DMS153 treated with DMSO at 0.1 percent for 48 hours (cell line): Measurements from ENCODE around the gene ADAP1.
"Not testable (repeated sequence)": the region's sequence is repeated elsewhere in the genome, so short reads cannot be mapped to it uniquely, and the experiment has no call there.

ENCODE experiments used
- DNase-seq: peaks from one replicate; lab custom pipeline; 2025; ENCODE audit not compliant: unreplicated experiment; lab: John Stamatoyannopoulos, UW

Gene ADAP1

DNA sequence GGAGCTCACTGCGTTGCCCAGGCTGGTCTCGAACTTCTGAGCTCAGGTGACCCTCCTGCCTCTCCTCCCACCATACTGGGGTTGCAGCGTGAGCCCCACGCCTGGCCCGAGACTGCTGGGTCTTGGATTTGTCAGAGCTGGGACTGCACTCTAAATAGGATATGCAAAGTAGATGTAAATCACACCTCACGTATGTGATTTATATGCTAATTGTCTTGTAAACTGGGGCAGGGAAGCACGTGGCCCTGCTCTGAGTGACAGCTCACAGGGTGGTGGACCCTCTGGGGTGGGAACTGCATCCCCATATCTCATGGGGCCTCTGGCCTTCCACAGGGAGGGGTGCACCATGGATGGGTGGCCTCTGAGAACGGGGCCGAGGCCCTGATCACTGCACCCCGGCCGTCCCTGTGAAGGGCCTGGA is 44.0 kb downstream of the ADAP1 start:
- no peak for DNase-seq

DNA sequence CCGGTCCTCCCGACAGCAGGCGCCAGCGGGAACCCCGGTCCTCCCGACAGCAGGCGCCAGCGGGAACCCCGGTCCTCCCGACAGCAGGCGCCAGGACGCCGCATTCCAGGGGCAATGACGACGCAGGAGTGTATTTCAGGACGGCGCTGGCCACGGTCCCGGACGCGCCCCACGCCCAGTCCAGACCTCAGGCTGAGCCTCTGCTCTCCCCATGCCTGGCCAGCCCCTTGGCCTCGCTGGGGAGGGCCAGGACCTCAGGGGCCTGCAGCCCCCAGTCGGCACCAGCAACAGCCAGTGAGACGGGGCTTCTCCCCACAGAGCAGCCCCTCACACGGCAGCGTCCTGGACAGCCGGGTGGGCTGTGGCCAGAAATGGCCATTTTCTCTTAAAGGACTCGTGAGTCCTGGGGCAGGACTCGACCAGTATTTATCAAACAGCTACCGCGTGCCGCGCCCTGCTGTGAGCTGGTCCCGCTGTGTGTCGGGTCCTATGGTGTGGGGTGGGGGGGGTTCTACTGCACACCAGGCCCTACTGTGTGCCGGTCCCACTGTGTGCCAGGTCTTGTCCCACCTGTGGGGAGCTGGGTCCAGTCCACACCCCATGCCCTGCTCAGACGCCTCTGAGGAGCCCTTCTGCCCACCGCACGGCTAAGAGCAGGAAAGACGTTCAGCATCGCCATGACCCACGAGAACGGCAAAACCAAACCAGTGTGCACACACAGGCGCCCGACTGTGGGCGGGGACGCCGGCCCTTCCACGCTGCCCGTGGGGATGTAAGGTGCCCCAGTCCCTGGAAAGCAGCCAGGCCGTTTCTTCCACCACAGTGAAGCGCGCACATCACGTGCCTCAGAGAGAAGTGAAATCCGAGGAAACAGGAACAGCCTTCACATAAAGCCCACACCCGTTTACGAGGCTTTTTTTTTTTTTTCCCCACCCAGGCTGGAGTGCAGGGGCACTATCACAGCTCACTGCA is 44.8 kb downstream of the ADAP1 start:
- no peak for DNase-seq

DNA sequence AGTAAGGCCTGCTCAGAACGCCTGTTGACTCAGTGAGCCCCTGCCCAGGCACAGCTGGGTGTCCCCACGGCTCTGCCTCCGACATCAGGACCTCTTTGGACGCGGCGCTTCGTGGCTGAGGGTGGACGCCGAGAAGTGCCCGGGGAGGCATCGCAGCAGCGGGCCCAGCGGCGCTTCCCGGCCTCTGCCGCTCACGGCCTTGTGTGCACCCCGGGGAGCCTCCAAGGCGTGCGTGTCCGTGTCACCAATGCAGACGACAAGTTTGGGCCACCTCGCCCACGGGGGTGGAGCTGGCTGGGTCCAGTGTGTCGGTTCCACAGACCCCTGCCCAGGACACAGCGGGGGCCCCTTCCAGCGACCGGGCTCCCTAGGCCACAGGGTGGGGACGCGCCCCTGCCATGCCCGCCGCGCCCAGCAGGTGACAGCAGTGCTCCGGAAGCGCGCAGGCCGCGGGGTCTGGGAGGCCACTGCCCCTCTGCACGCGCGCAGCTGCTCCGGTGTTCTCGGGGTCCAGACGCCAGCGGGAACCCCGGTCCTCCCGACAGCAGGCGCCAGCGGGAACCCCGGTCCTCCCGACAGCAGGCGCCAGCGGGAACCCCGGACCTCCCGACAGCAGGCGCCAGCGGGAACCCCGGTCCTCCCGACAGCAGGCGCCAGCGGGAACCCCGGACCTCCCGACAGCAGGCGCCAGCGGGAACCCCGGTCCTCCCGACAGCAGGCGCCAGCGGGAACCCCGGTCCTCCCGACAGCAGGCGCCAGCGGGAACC is 45.7 kb downstream of the ADAP1 start:
- DNase-seq, result not testable (repeated sequence)

DNA sequence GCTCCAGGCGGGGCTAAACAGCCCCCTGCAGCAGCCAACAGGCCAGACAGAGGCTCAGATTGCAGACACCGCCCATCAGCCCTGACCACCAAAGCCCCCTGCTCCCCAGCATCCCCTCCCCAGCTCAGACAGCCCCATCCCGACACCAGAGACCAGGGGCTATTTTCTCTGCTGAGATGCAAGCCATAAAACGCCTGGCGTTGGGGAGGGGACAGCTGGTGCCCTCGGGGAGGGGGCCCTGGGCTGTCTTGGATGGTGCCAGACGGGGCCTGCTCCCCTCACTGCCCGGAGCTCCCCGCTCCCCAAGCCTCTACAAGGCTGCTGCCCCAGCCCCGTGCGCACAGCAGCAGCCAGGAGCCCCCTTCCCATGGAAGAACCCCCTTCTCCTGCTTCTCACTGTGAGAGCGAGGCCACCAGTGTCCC is 46.3 kb downstream of the ADAP1 start:
- no peak for DNase-seq

DNA sequence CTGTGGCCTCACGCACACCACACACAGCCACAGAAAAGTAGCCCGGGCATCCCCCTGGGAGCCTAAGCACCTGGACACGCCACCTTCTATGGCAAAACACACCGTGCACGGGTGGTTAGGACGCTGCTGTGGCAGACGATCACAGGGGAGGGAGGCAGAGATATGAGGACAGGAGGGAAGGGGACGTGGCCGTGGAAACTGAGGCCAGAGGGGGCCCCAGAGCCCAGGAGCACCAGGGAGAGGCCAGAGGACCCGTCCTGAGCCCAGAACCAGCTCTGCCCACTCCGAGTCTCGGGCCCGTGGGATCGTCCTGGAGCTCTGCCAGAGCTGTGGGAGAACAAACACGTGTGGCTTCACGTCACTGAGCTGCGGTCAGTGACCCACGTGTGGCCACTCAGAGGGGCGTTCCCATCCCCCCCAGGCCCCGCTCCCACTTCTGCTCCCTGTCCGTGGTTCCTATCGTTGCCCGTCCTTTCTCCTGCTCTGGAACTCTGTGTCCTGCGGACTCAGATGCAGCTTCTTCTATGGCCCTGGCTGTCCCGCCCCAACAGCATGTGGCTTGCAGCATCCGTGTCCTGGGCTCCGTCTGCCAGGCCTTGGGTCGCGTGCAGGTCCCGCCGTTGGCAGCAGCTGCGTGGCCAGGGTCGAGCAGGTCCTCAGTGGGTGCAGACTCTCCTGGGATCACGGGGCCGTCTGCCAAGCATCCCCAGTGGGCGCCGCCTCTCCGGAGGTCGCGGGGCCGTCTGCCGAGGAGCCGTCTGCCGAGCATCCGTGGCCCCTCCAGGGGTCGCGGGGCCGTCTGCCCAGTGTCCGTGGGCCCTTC is 47.1 kb downstream of the ADAP1 start:
- no peak for DNase-seq

DNA sequence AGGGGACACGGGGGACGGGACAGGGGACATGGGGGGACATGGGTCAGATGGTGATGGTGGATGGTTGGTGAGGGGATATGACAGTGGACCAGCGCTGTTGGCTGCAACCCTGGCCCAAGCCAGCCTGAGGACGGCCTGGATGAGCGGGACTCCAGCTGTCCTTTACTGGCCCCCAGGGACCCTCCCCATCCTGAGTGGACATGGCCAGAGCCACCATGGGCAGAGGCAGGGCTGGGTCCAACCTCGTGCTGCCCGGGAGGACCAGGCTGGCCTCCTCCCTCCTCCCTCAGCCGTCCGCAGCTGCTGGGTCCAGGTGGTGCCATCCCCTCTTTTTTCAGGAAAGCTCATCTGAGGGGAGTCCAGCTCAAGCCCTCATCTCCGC is 47.7 kb downstream of the ADAP1 start:
- no peak for DNase-seq

DNA sequence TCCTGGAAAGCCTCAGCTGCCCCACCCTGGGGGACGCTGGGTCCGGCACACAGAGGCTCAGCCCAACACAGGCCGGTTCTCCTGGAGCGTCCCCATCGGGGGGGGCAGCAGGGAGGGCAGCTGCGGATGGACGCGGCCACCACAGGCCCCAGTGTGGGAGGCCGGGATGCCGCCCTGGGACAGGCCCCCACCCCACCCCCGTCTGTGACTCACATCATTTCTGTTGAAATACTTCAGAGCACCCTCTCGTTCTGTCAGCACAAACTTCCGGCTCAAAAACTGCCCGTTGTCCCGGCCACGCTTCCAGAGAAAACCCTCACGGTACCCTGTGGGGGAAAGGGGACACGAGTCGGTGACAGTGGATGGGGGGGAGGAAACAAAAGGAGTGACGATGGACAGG is 49.6 kb downstream of the ADAP1 start:
- DNase-seq, result no peak

DNA sequence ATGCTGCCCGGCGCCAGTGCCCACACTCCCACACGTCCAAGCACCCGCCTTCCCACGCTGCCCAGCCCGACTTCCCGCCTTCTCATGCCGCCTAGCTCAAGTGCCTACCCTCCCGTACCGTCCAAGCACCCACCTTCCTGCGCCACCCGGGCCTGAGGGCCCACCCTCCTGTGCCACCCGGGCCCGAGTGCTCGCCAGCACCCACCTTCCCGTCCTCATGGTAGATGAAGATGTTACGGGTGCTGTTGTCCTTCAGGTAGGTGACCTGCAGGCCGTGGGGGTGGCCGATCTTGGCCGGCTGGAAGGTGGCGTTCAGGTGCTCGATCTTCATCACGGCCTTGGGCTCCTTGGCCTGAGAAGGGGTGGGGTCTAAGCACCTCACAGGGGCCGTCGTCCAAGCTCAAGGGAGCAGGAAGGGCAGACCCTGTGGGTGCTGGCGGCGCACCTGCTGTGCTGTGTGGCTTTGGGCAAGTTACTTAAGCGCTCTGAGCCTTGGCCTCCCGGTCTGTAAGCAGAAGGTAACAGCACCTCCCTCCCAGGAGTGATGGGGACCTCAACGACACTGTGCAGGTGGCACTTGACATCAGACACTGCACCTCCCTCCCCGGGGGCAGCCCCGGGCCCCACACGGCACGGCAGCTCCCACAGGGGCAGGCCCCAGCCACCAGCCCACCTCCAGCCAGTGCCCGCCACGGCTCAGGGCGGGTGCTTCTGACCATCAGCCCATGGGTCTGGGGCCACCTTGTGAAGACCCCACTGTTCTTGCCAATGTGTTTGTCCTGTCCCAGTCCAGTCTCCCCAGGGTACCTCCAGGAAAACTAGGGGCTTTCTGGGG is 50.3 kb downstream of the ADAP1 start:
- no peak for DNase-seq

DNA sequence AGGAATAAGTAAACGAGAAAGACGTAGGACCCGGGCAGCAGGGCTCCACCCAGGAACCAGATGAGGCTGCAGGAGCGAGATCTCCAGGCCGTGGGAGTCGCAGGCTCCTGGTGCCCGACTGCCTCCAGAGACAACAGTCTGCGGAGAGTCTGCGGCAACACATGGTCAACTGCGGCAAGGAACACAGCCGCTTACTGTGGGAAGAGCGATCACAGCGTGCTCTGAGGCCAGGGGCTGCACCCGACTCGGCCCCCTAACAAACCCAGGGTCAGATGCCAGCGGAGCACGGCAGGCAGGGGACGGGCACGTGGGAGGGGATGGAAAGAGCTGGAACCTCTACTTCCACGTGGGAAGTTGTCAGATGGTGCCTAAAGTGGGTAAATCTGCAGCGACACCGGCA is 51.5 kb downstream of the ADAP1 start:
- DNase-seq, result no peak

DNA sequence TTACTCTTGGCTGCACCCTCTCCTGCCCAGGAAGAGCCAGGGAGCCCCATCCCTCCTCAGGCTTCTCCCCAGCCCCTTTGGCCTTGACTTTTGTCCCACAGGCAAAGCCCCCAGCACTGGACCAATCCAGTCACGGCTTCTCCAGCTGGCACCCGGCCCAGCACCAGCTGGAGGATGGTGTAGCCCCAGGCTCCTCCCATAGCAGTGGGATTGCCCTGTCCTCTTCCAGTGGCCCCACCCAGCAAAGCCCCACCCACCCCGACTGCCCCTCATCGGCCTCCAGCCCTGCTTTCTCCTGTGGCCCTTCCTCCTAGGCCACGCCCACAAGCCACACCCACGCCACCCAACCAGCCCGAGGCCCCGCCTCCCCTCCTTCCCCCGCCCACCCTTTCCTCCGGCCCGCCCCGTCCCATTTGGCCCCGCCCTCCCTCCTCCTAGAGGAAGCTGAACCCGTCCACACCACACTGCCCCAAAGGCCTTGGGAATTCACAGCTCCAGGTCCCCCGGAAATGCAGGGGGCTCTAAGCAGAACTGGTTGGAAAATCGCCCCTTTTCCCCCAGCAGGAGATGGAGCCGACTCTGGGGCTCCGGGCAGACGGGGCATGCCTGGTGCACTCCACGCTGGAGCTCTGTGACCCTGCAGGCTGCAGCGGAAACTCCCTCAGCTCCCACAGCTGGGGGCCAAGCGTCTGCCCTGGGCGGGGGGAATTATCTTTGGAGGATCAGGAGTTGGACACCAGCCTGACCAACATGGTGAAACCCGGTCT is 52.9 kb downstream of the ADAP1 start:
- DNase-seq, result peak; percentile 73

DNA sequence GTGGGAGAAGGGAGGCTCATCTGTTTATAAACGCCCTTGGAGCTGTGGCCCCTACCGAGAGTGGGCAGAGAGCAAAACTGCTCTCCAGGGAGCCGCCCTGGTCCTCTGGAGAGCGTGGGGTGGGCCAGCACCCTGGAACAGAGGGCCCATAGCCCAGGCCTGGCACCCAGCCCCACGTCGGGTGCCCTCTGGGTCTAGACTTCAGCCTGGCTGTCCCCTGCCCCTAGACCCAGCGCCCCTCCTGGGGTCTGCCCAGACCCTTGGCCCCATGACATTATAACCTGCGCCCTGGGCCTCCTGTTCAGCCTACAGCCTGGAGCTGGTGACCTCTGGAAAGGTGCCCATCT is 53.5 kb downstream of the ADAP1 start:
- DNase-seq, result no peak

DNA sequence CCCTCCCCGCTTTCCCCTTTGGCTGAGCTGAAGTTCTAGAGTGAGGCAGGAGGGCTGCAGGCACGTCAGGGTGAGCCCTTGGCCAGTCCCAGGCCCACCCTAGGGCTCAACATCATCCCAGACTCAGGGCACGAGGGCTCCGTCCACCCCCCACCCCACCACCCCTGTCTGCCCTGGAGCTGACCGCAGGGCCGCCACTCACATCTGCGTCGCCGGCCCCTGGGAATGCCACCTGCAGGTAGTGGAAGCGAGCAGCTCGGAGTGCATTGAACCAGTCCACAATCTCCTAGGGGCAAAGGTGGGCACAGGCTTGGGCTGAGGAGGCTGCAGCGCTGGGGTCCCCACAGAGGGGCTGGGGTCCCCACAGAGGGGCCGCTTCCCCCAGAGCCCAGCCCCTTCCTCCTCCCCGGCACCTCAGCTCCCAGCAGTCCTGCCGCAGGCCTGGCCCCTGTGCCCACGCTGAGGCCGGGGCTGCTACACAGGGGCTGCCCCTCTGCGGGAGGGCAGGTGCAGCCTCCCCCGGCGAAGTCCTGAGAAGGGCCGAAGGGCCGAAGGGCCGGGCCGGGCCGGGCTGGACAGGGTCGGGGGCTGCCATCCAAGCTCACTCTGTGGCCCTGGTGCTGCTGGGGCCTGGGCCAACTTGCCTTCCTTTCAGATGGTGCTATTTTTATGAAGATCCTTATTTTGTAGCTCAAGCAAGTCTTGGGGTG is 54.0 kb downstream of the ADAP1 start:
- no peak for DNase-seq

DNA sequence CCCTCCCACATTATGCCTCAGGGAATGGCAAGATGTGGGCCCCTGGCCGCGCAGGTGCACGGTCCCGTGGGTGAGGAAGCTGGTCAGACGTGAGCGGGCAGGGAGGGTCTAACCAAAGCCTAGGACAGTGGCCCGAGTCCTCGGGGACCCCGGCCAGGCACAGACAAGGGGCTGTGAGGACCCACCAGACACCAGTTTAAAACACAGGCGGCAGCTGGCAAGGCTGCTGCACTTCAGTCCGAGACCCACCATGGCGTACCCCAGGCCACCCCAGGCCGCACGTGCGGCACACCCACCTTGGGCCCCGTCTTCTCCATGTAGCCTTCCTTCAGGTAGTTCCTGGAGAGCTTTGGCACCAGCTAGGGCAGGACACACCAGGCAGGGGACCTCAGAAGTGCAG is 54.7 kb downstream of the ADAP1 start:
- no peak for DNase-seq

DNA sequence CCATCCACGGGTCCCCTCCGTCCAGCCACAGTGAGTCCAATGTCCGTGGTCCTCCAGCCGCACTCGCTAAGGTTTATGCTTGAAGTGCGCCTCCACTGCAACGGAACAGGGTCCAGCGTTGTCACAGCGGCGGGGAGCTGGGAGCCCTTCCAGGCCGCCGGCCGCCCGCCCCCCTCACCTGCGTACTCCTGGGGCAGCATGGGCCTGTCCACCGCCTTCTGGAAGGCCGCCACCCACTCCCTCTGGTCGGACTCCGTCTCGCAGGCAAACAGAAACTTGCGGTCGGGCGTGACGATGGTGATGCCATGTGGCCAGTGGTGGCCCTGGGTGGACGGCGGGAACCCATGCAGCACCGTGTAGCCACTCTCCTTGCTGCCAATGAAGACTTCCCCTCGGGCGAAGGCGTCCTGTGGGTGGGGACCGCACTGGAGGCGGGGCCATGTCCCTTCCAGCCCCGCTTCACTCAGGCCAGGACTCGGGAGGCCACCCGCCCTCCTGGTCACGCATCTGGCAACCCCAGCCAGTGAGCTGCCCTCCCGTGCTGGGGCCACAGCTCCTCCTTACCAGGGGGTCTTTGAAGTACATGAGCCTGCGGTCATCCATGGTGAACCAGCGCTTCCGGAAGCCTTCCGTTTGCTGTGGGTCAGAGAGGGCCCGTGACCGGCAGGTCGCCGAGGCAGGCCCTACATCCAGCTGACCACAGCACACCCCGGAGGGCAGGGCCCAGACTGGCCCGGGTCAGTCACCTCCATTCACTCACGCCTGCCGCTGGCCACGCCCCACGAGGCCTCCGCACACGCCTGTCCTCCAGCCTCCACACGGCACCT is 55.4 kb downstream of the ADAP1 start:
- no peak for DNase-seq

DNA sequence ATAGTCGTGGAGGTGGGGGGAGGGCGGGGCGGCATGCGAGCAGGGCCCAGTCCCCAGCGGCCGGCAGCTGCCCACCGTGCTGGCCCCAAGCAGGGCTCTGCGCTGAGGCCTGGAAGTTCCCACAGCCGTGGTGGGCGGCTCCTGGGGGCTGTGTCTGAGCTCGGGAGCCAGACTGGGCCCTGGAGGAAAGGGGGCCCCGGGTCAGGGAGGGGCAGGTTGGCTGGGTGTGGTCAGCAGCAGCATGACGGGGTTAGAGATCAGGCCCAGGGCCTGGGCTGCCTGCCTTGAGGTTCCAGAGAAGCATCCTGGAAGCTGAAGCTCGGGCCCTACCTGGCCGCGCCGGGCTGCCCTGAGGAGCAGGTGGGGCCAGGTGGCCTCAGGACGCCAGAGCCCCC is 56.0 kb downstream of the ADAP1 start:
- DNase-seq, result no peak

DNA sequence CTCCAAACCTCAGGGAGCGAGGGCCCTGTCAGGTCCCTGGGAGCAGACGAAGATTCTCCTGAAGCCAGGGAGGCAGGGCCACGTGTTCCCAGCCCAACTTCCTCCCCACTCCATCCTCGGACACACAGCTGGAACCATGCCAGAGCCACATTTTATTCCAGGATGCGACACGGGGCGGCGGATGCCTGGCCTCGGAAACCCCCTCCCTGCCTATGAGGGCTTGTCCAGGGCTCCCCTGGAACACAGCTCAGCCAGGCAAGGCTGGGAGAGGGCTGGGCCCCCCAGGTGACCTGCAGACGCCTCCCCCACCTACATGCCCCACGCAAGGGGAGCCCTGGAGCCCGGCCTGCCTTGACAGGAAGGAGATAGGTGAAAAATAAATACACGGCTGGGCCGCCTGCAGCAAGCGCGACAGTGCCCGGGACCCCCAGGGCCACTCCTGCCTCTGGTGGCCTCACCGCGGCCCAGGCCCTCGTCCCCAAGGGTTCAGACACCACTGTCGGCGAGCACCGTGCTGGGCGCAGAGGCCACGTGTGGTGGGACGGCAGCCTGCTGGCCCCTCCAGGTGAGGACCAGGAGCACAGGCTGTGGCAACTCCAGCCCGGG is 56.6 kb downstream of the ADAP1 start:
- no peak for DNase-seq

DNA sequence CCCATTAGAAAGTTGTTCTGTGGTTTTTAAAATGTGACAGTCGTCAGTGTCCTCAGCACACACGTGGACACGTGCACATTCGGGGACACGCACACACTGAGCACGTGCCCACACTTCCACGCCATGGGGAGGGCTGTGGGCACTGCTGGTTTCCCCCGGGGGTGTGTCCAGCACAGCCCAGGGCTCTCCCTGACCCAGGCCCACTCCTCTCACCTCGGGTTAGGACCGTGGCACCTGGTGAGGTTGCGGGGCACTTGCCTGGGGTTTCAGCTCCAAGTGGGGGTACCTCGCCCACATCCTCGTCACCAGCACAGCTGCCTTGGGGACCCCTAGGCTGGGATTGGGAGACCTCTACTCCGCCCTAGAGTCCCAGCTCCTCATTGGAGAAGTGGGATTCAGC is 57.4 kb downstream of the ADAP1 start:
- DNase-seq, result no peak
